HUES48 (cell line): Measurements from ENCODE around the gene ATP5MC3.
"Not testable (repeated sequence)": the region's sequence is repeated elsewhere in the genome, so short reads cannot be mapped to it uniquely, and the experiment has no call there.

ENCODE experiments used
- H3K27ac ChIP-seq: one replicate; pipeline ENCODE4 v1.7.0; 2013; ENCODE audit warnings: low read depth, low read length, inconsistent platforms
- H3K27me3 ChIP-seq: 2 replicates; pipeline ENCODE4 v1.6.1; 2013; ENCODE audit warnings: mild to moderate bottlenecking, low read length; ENCODE audit not compliant: control insufficient read depth, insufficient read depth
- H3K36me3 ChIP-seq: 2 replicates; pipeline ENCODE4 v1.6.1; 2013; ENCODE audit warnings: low read length; ENCODE audit not compliant: control insufficient read depth, insufficient read depth
- H3K4me1 ChIP-seq: 2 replicates; pipeline ENCODE4 v1.6.1; 2013; ENCODE audit warnings: mild to moderate bottlenecking, low read length; ENCODE audit not compliant: control insufficient read depth, insufficient read depth
- H3K4me3 ChIP-seq: 2 replicates; pipeline ENCODE4 v1.5.1; 2013; ENCODE audit warnings: mild to moderate bottlenecking, low read depth, low read length
- H3K9ac ChIP-seq: 2 replicates; pipeline ENCODE4 v1.6.1; 2013; ENCODE audit warnings: mild to moderate bottlenecking, low read depth, low read length, moderate library complexity
- H3K9me3 ChIP-seq: 2 replicates; pipeline ENCODE4 v1.6.1; 2013; ENCODE audit warnings: low read length; ENCODE audit not compliant: control insufficient read depth, insufficient read depth

Gene ATP5MC3

DNA sequence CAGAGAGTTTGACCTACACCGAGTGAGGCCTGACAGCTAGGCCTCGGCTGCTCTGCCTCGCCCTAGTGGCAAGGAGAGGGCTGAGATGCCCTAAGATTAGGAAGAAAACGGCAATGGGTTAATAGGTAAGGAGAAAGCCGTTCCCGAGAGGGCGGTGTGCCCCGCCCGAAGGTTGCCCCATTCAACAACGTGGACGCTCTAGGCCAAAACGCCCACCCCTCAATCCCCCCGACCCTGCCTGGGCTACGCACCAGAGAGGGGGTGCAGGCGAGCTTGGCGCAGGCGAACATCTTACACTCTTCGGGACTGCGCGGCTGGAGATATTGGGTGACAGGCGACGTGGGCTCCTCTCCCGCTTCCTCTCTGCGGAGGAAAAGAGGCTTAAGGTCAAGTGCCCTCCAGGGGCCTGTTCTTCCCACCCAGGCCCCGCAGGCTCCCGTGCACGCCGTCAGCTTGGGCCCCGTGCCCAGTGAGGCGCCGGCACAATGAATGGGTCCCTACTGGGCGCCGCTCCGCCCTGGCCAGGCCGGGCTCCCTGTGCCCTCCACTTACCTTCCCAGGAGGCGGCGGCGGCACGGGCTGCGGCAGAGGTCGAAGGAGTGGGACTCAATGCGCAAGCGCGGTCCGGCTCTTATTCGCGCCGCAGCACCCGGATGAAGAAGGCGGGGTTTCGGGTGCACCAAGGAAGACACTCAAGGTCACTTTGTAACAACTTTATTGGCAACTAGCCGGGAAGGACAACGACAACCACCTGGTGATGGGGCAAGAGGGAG lies at the start of gene ATP5MC3:
Gene ATP5MC3, minus strand, starts transcription at position 607 of the 773 bp plus-strand sequence. Its CDS starts 317 bp downstream, at position 290.
- Histone ChIP-seq H3K4me3 (peak within 1 kb of the TSS; percentile 95), H3K9me3 (no peaks in the 10 kb centered on the region), H3K4me1 (peaks cover 10% of the 10 kb centered on the region), H3K36me3 (peaks cover 36% of the 10 kb centered on the region), H3K9ac (peak within 1 kb of the TSS; percentile 84), H3K27me3 (no peaks in the 10 kb centered on the region), H3K27ac (peak within 1 kb of the TSS; percentile 84)

DNA sequence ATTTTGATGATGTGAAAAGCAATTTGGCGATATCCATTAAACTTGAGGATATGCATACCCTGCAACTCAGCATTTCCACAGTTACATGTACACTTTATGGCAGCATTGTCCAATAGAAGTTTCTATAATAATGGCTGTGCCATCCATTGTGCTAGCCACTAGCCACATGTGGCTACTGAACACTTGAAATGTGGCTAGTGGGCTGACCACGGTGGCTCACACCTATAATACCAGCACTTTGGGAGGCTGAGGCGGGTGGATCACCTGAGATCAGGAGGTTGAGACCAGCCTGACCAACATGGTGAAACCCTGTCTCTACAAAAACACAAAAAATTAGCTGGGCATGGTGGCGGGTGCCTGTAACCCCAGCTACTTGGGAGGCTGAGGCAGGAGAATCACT lies 47.1 kb upstream of the ATP5MC3 start:
- H3K9ac ChIP-seq, H3K27ac ChIP-seq, H3K9me3 ChIP-seq, H3K4me3 ChIP-seq, H3K27me3 ChIP-seq, H3K36me3 ChIP-seq, H3K4me1 ChIP-seq: not testable (repeated sequence)

DNA sequence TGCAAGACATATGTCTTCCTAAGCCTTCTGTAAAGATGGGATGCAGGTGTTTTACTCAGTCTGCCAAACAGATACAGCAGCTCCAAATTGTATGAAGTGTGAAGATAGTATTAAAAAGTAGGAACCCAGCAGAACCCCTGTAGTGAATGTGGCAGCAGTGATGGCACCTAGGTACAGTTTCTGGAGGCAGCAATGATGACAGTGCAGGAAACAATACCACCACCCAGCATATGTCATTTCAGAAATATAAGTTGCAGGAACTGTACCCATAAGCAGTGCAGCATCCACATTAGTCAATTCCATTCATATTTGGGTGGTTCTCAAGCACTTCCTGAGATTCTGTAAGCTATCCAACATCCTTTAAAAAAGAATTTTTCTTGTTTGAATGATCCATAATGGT lies 46.7 kb upstream of the ATP5MC3 start:
- H3K9ac ChIP-seq, result no peak overlapping the region
- H3K36me3 ChIP-seq, result no peaks in the 10 kb centered on the region
- no peaks in the 10 kb centered on the region for H3K27me3 ChIP-seq
- no peaks in the 10 kb centered on the region for H3K9me3 ChIP-seq
- no peak overlapping the region for H3K27ac ChIP-seq
- no peak overlapping the region for H3K4me3 ChIP-seq
- no peaks in the 10 kb centered on the region for H3K4me1 ChIP-seq

DNA sequence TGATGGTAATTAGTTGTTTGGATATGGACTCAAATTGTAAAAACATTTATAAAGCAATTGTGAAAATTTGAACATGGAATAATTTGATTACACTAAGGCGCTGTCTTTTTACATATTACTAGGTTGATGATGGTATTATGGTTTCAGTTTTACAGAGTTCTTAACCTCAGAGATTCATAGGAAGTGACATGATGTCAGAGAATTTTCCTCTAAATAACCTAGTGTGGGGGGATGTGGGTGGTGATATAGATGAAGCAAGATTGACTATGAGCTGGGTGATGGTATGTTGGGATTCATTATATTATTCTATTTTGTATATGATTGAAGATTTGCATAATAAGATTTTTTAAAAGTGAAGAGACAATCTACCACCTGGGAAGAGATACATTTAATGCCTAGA lies 45.9 kb upstream of the ATP5MC3 start:
- H3K36me3 ChIP-seq, result no peaks in the 10 kb centered on the region
- H3K27ac ChIP-seq, result no peak overlapping the region
- H3K4me3 ChIP-seq, result no peak overlapping the region

DNA sequence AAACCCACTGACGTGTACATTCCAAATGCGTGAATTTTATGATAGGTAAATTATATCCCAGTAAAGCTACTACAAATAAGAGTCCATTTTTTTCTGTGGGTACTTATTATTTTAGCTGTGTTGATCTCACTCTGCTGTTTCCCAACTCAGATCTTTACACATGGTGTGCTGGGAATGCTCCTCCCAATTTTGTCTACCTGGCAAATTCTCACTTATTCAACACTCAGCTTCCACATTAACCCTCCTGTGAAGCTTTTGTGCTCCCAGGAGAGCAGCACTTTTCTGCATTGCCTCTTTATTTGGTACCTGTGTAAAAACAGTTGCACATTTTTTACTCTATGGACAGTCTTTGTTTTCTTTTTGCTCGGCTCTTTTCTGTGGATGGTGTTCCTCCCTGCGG lies 38.6 kb upstream of the ATP5MC3 start:
- Histone ChIP-seq H3K27me3 (no peaks in the 10 kb centered on the region), H3K9ac (no peak overlapping the region), H3K36me3 (no peaks in the 10 kb centered on the region), H3K9me3 (no peaks in the 10 kb centered on the region), H3K4me1 (no peaks in the 10 kb centered on the region), H3K4me3 (no peak overlapping the region), H3K27ac (no peak overlapping the region)

More for the DNA sequence above, 45.9 kb upstream of the ATP5MC3 start:
- Histone ChIP-seq H3K9me3 (no peaks in the 10 kb centered on the region), H3K9ac (no peak overlapping the region), H3K27me3 (no peaks in the 10 kb centered on the region), H3K4me1 (no peaks in the 10 kb centered on the region)

DNA sequence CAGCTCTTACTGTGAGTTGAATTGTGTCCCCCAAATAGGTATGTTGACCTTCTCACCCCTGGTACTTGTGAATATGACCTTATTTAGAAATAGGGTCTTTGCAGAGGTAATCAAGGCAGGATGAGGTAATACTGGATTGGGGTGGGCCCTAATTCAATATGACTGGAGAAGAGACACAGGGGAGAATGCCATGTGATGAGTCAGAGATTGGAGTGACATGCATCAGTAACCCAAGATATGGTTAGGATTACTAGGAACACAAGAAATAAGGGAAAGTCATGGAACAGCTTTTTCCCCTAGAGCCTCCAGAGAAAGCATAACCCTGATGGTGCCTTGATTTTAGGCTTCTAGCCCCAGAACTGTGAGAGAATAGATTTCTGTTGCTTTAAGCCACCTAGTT lies 37.0 kb upstream of the ATP5MC3 start:
- no peaks in the 10 kb centered on the region for H3K36me3 ChIP-seq
- H3K27me3 ChIP-seq, result no peaks in the 10 kb centered on the region
- no peaks in the 10 kb centered on the region for H3K9me3 ChIP-seq
- no peak overlapping the region for H3K27ac ChIP-seq
- H3K4me3 ChIP-seq, result no peak overlapping the region
- H3K4me1 ChIP-seq, result no peaks in the 10 kb centered on the region
- no peak overlapping the region for H3K9ac ChIP-seq

DNA sequence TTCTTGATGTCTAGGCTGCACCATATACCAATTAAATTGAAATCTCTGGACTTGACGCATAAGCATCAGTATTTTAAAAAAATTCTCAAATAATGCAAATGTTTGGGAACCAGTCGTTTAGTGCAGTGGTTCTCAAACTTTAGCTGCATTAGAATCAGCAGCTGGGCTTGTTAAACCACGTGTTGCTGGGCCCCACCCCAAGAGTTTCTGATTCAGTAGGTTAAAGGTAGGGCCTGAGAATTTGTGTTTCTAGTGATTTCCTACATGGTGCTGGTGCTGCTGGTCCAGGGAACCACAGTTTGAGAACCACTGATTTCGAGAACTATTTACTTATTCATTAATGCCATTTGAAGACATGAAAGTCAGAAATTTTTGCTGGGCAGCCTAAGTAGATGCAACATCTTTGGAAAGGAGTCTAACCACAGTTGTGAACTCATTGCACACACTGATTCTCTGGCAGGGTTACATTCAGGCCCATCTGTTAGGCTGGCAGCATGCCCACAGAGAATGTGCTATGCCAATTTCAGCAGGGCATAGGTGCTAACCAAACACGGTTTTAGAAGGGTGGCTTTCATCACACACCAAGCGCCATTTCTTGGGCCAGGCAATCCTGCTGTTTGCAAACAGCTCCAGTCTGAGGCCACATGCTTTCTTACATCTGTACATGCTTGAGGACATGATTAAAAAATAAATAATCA lies 26.4 kb upstream of the ATP5MC3 start:
- no peak overlapping the region for H3K4me3 ChIP-seq
- H3K9me3 ChIP-seq, result no peaks in the 10 kb centered on the region
- no peaks in the 10 kb centered on the region for H3K27me3 ChIP-seq
- no peaks in the 10 kb centered on the region for H3K36me3 ChIP-seq
- no peak overlapping the region for H3K27ac ChIP-seq
- no peak overlapping the region for H3K9ac ChIP-seq
- H3K4me1 ChIP-seq, result no peaks in the 10 kb centered on the region

DNA sequence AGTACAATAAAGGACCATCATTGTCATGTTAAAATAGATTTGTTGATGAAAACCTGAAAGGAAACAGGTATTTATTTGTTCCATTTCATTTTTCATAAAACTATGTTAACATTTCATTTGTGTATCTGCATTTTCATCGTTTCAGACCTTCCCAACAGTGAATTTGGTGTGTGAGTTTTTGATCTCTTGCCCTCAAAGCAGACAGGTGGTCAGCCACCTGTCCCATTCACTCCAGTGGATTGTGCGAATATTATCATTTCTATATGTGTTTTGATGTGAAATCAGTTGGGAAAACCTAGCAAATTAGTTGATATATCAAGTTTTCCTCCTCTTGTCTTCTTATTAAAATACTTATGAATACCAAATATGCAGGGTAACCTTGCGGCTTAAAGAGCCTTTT lies 25.4 kb upstream of the ATP5MC3 start:
- no peaks in the 10 kb centered on the region for H3K4me1 ChIP-seq
- no peak overlapping the region for H3K4me3 ChIP-seq
- H3K9me3 ChIP-seq, result no peaks in the 10 kb centered on the region
- no peaks in the 10 kb centered on the region for H3K36me3 ChIP-seq
- no peak overlapping the region for H3K27ac ChIP-seq
- H3K9ac ChIP-seq, result no peak overlapping the region
- H3K27me3 ChIP-seq, result no peaks in the 10 kb centered on the region

DNA sequence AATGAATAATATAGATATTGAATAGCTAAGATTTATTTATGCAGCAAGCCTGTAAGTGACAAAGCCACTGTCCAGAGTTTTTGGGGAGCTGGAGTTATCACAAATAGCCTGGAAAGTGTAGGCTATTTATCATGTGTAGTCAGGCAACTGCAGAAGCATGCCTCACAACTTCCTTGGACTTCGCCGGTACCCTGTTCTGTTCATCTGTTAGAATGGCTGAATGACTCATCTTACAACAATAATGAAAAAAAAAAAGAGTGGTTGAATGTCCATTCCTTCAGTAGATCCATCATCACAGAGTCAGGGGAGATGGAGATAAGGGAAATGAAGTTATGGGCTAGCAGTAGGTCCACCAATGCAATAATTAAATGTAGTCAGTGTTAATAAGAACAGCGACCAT lies 24.0 kb upstream of the ATP5MC3 start:
- H3K36me3 ChIP-seq, result no peaks in the 10 kb centered on the region
- no peak overlapping the region for H3K9ac ChIP-seq
- no peaks in the 10 kb centered on the region for H3K4me1 ChIP-seq
- H3K9me3 ChIP-seq, result no peaks in the 10 kb centered on the region
- H3K4me3 ChIP-seq, result no peak overlapping the region
- no peaks in the 10 kb centered on the region for H3K27me3 ChIP-seq
- no peak overlapping the region for H3K27ac ChIP-seq

DNA sequence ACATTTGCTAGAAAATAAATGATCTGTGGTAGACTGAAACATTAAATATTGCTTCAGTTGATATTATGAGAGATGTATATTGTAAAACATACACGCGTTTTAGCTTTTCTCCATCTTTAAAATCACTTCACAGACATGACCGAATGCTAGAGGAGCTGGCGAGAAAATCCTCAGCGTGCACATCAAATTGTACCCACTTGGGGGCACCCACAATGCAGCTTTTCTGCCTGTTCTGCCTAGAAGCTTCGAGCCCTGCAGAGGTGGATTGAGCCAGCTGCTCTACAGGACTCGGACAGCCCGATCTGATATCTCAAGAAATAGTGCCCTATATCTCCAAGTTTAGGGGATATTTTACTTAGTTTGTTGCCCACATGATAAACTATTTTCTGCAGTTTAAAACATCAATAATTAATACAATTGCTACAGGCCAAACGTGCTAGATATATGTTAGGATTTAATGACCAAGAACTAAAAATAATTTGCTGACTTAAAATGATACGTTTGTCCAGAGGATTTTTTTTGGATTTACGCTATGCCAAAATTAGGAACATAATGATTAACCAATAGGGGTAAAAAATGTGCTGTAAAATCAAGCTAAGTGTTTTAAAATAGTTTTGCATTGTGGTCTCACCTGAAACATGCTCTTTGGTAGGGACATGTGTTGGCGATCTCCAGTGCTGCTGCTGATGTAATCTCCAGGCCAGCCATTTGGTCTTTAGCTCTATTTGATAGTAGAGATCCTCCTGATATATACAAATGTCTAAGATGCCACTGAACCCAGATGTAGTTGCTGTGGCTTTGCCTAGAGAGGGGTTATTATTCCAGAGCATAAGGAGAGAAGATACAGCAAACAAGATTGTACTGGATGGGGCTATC lies 22.3 kb upstream of the ATP5MC3 start:
- H3K27me3 ChIP-seq, result no peaks in the 10 kb centered on the region
- H3K27ac ChIP-seq, result no peak overlapping the region
- H3K9me3 ChIP-seq, result no peaks in the 10 kb centered on the region
- H3K4me3 ChIP-seq, result no peak overlapping the region
- no peaks in the 10 kb centered on the region for H3K4me1 ChIP-seq
- H3K36me3 ChIP-seq, result no peaks in the 10 kb centered on the region
- H3K9ac ChIP-seq, result no peak overlapping the region

DNA sequence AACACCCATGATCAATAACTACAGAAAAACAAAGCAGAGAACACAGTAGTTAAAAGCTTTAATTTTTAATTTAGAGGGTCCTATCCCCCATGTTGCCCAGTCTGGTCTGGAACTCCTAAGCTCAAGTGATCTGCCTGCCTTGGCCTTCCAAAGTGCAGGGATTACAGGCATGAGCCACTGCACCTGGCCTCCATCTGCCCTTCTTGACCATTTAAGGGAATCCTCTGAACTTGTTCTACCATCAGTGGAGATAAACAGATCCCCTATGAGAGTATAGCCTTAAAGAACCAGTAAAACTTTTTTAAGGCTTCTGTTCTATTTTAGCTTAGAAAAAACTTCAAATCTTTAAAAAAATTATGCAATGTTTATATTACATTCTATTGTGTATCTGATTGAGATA lies 13.5 kb upstream of the ATP5MC3 start:
- Histone ChIP-seq H3K27ac (no peak overlapping the region), H3K36me3 (no peaks in the 10 kb centered on the region), H3K4me3 (no peak overlapping the region), H3K4me1 (no peaks in the 10 kb centered on the region), H3K27me3 (no peaks in the 10 kb centered on the region), H3K9ac (no peak overlapping the region), H3K9me3 (no peaks in the 10 kb centered on the region)
